ENCODE data around the gene TMX1.

Gene TMX1, protein sequence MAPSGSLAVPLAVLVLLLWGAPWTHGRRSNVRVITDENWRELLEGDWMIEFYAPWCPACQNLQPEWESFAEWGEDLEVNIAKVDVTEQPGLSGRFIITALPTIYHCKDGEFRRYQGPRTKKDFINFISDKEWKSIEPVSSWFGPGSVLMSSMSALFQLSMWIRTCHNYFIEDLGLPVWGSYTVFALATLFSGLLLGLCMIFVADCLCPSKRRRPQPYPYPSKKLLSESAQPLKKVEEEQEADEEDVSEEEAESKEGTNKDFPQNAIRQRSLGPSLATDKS

DNA sequence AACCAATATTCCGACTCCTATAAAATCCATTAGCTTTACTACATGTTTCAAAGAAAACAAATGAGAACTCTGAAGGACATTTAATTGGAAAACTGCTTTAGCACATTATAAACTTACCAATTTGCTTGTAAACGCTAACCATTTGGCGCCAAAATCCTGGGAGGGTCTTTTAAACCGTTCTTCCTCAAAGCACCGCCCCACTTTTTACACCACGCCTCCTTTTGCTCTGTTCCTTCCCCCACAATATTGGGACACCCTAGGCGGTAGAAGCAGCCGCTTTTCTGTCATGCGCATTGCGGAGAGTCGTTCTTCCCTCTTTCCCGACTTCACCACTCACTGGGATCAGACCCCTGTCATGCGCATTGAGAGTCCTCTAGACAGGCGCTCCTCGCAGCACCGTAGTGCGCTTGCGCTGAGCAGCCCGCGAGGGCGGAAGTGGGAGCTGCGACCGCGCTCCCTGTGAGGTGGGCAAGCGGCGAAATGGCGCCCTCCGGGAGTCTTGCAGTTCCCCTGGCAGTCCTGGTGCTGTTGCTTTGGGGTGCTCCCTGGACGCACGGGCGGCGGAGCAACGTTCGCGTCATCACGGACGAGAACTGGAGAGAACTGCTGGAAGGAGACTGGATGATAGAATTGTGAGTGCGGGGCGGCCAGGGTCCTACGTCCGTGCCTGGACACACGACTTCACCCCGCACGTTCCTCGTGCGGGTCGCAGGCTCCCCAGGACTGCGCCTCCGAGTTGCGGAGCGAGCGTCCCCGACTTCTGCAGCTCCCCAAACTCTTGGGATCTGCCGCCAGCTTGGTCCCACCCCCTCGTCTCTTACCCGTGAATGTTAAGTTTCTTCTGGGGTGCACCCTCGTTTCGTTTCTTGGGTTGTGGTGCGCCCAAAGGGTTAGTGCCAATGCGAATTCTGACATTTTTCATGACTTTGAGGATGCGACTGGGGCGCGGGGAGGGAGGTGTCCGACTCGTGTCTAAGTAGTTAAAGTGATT is at the start of gene TMX1:
TSS of gene TMX1 (plus strand) at position 435 of the 991 bp plus-strand sequence. CDS start at position 481, 46 bp downstream.
- Mint-ChIP-seq H3K36me3 (peaks cover under 1% of the 10 kb centered on the region), H3K4me1 (peaks cover 19% of the 10 kb centered on the region), H3K4me3 (no peak within 1 kb of the TSS), H3K27ac (no peak within 1 kb of the TSS), H3K27me3 (no peaks in the 10 kb centered on the region), H3K9me3 (no peaks in the 10 kb centered on the region)
- ATAC-seq (ENCODE audit: low read depth) (peak; percentile 86), DNase-seq (ENCODE audit: low spot score in 2 of 2) (peak; percentile 67 to 71)

DNA sequence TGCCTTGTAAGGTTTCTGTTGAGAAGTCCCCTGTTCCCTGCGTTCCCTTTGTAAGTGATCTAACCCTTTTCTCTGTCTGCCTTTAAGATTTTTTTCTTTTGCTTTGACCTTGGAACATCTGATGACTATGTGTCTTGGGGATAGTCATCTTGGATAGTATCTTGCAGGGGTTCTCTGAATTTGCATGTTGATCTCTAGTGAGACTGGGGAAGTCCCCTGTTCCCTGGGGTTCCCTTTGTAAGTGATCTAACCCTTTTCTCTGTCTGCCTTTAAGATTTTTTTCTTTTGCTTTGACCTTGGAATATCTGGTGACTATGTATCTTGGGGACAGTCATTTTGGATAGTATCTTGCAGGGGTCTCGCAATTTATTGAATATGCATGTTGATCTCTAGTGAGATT is 38.2 kb upstream of the TMX1 start:
- no peaks in the 10 kb centered on the region for H3K9me3 Mint-ChIP-seq
- ATAC-seq (ENCODE audit: low read depth) (peak; percentile 86), DNase-seq (ENCODE audit: low spot score in 2 of 2) (peak in 1 of 2 donors; percentile 8)
- no peaks in the 10 kb centered on the region for H3K27me3 Mint-ChIP-seq
- peaks cover 23% of the 10 kb centered on the region for H3K4me1 Mint-ChIP-seq
- H3K27ac Mint-ChIP-seq: no peak overlapping the region
- no peak overlapping the region for H3K4me3 Mint-ChIP-seq
- H3K36me3 Mint-ChIP-seq: no peaks in the 10 kb centered on the region

- no peak overlapping the region for H3K4me3 Mint-ChIP-seq
- no peaks in the 10 kb centered on the region for H3K36me3 Mint-ChIP-seq
- H3K4me1 Mint-ChIP-seq: peaks cover 23% of the 10 kb centered on the region
- no peaks in the 10 kb centered on the region for H3K9me3 Mint-ChIP-seq
- H3K27ac Mint-ChIP-seq: no peak overlapping the region
- ATAC-seq (ENCODE audit: low read depth): peak; percentile 62
- peaks cover 5% of the 10 kb centered on the region for H3K27me3 Mint-ChIP-seq
- peak; percentile 22 to 35 for DNase-seq (ENCODE audit: low spot score in 2 of 2)
Observed at GRCh38 chr14:51202914-51203665, 37.0 kb upstream of the TMX1 start.

DNA sequence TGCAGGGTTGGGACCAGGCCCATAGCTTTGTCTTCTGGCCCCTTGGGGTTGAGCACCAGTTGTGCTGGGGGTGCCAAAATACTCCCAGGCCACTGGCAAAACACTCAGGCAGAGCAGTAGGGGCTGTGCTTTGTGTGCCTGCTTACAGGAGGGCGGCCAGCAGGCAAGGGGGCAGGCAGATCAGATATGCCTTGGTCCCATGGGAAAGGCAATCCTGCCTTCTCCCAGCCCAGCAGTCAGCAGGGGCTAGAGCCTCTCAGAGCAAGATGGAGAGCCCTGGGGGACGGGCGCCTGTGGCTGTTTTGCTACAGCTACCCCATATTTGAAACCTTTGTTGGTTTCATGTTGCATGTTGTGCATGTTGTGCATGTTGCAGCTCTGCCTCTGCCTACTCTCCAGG is 36.2 kb upstream of the TMX1 start:
- Mint-ChIP-seq H3K4me1 (peaks cover 23% of the 10 kb centered on the region), H3K4me3 (no peak overlapping the region), H3K36me3 (no peaks in the 10 kb centered on the region), H3K27me3 (peaks cover 5% of the 10 kb centered on the region), H3K27ac (no peak overlapping the region), H3K9me3 (no peaks in the 10 kb centered on the region)
- no peak for DNase-seq (ENCODE audit: low spot score in 2 of 2)
- no peak for ATAC-seq (ENCODE audit: low read depth)

GRCh38 chr14:51205486-51205885 is 34.6 kb upstream of the TMX1 start:
- no peak for DNase-seq (ENCODE audit: low spot score in 2 of 2)
- no peaks in the 10 kb centered on the region for H3K9me3 Mint-ChIP-seq
- no peak overlapping the region for H3K4me3 Mint-ChIP-seq
- H3K4me1 Mint-ChIP-seq: peaks cover 23% of the 10 kb centered on the region
- no peak overlapping the region for H3K27ac Mint-ChIP-seq
- peaks cover 5% of the 10 kb centered on the region for H3K27me3 Mint-ChIP-seq
- no peaks in the 10 kb centered on the region for H3K36me3 Mint-ChIP-seq
- ATAC-seq (ENCODE audit: low read depth): no peak

DNA sequence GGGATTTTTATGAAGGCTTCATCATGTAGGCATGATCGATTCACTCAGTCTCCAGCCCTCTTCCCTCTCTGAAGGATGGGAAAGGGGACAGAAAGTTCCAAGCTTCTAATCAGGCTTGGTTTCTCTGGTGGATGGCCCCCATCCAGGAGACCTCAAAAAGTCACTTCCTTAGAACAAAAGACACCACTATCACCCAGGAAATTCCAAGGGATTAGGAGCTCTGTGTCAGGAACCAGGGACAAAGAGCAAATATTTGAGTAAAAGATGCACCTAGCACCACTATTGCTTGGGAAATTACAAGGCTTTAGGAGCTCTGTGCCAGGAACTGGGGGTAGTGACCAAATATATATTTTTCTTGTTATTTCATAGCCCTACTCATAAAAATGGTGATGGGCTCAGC is 33.6 kb upstream of the TMX1 start:
- DNase-seq (ENCODE audit: low spot score in 2 of 2) (no peak), ATAC-seq (ENCODE audit: low read depth) (no peak)
- H3K4me3 Mint-ChIP-seq: no peak overlapping the region
- peaks cover 20% of the 10 kb centered on the region for H3K4me1 Mint-ChIP-seq
- H3K27ac Mint-ChIP-seq: no peak overlapping the region
- no peaks in the 10 kb centered on the region for H3K36me3 Mint-ChIP-seq
- H3K9me3 Mint-ChIP-seq: no peaks in the 10 kb centered on the region
- H3K27me3 Mint-ChIP-seq: peaks cover 5% of the 10 kb centered on the region

DNA sequence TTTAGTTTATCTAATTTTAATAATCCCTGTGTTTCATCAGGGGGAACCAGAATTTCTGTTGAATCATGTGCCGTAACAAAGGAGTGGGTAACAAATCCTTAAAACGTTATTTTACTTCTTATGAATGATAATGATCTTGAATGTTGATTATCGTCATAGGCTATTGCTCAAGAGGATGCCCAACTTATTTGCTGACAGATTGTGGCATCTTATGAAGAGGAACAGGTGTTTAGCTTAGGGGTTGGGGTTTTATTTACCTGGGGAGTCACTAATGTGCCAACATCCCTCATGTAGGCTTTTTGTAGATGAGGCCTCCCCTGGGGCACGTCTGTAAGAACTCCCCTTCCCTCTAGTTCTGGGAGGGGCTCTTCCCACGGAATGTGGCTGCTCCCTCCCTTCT is 32.4 kb upstream of the TMX1 start:
- no peak overlapping the region for H3K27ac Mint-ChIP-seq
- H3K27me3 Mint-ChIP-seq: peaks cover 5% of the 10 kb centered on the region
- no peaks in the 10 kb centered on the region for H3K9me3 Mint-ChIP-seq
- no peak overlapping the region for H3K4me3 Mint-ChIP-seq
- H3K4me1 Mint-ChIP-seq: peaks cover 11% of the 10 kb centered on the region
- no peak for DNase-seq (ENCODE audit: low spot score in 2 of 2)
- H3K36me3 Mint-ChIP-seq: no peaks in the 10 kb centered on the region
- ATAC-seq (ENCODE audit: low read depth): no peak

DNA sequence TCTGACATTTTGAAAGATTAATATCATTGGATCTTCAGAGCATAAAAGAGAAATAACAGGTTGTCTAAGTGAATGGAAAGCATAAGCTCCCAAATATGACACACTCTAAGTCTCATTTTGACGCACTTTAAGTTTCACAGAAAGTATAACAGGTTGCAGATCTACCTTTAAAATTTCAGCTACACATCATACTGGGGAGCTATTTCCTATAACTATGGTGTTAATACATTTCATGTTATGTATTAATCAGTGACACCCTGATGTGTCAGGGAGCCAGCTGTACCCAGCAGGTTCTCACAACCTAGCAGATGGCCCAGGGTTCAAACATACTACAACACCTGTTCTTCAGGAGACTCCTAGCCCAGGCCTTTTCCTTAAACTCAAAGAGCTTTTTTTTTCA is 31.1 kb upstream of the TMX1 start:
- Mint-ChIP-seq H3K27ac (no peak overlapping the region), H3K27me3 (peaks cover 5% of the 10 kb centered on the region), H3K4me1 (no peaks in the 10 kb centered on the region), H3K4me3 (no peak overlapping the region), H3K36me3 (no peaks in the 10 kb centered on the region), H3K9me3 (no peaks in the 10 kb centered on the region)
- DNase-seq (ENCODE audit: low spot score in 2 of 2): no peak
- no peak for ATAC-seq (ENCODE audit: low read depth)

GRCh38 chr14:51209457-51209856 is 30.6 kb upstream of the TMX1 start:
- DNase-seq (ENCODE audit: low spot score in 2 of 2): no peak
- Mint-ChIP-seq H3K36me3 (no peaks in the 10 kb centered on the region), H3K4me1 (no peaks in the 10 kb centered on the region), H3K9me3 (no peaks in the 10 kb centered on the region), H3K27me3 (peaks cover 5% of the 10 kb centered on the region), H3K4me3 (no peak overlapping the region), H3K27ac (no peak overlapping the region)
- no peak for ATAC-seq (ENCODE audit: low read depth)

DNA sequence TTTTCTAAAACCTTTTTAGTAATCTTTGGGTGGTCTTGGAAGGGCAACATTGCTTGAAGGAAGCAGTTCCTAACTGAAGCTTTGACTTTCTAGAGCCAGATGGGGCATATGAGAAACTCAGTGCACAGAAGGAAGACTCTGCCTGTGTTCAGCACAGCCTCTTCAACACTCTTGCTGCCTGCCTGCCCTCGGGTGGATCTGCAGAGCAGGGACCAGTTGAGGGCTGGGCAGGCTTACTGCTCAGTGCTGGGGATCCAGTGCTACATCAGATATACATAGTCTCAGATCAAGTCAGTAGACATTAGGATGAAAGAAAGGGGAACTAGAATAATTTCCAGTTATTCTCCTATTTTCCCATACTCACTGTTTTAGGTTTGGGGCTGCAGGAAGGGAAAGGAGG is 29.5 kb upstream of the TMX1 start:
- ATAC-seq (ENCODE audit: low read depth): no peak
- Mint-ChIP-seq H3K4me1 (no peaks in the 10 kb centered on the region), H3K4me3 (no peak overlapping the region), H3K36me3 (no peaks in the 10 kb centered on the region), H3K9me3 (no peaks in the 10 kb centered on the region), H3K27ac (no peak overlapping the region), H3K27me3 (peaks cover 5% of the 10 kb centered on the region)
- no peak for DNase-seq (ENCODE audit: low spot score in 2 of 2)

DNA sequence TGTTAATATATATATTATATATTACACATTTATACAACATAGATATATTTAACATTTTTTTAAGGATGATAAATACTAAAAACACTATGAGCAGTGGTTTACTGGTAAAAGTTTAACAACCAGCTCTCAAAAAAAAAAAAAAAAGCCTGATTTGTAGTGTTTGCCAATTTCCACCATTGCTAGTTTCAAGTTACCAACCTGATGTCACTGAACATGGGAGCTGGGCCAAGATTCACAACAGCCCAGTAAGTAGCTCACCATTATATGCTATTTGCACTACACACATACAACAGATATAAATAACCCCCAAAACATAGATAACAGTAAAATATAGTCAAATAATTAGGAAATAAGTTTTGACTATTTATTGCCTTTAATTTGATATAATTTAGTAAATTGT is 28.9 kb upstream of the TMX1 start:
- Mint-ChIP-seq H3K4me3 (no peak overlapping the region), H3K9me3 (no peaks in the 10 kb centered on the region), H3K36me3 (no peaks in the 10 kb centered on the region), H3K27me3 (peaks cover 5% of the 10 kb centered on the region), H3K27ac (no peak overlapping the region), H3K4me1 (no peaks in the 10 kb centered on the region)
- DNase-seq (ENCODE audit: low spot score in 2 of 2) (no peak), ATAC-seq (ENCODE audit: low read depth) (no peak)

GRCh38 chr14:51216602-51217001 is 23.4 kb upstream of the TMX1 start:
- no peak overlapping the region for H3K4me3 Mint-ChIP-seq
- no peak overlapping the region for H3K27ac Mint-ChIP-seq
- no peaks in the 10 kb centered on the region for H3K4me1 Mint-ChIP-seq
- H3K27me3 Mint-ChIP-seq: no peaks in the 10 kb centered on the region
- no peaks in the 10 kb centered on the region for H3K9me3 Mint-ChIP-seq
- DNase-seq (ENCODE audit: low spot score in 2 of 2): no peak
- H3K36me3 Mint-ChIP-seq: no peaks in the 10 kb centered on the region
- ATAC-seq (ENCODE audit: low read depth): no peak

DNA sequence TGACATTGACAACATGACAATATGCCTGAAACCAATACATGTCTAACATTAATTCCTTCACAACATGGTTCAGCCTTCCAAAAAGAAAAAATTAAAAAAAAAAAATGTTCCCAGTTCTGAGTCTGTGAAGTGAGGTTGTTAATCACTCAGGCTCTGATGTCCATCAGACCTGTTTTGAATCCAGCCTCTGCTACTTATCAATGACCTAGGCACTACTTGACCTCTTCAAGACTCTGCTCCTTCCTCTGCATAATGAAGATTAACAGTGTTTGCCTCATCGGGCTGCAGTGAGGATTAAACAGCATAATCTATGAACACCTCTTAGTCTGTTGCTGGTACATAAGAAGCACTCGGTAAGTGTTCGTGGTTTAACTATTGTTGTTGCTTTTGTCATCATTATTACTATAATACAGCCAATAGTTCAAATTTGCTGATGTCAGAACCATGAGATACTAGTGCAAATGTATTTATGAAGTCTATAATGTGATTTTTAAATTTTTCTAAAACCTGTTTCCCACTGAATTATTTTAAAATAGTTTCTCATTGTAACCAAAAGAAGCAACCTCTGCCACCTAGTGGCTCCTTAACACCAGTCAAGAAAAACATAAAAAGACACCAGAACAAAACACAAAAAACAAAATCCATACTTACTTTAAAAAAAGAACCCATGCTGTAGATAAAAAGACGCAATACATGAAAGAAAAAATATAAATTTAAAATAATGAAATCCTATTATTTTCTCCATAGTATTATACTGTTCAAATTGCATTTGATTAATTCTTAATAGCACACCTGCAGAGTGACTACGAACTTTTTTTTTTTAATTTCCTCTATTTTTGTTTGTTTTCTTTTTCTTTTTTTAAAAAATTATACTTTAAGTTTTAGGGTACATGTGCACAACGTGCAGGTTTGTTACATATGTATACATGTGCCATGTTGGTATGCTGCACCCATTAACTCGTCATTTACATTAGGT is 20.3 kb upstream of the TMX1 start:
- Mint-ChIP-seq H3K4me3 (no peak overlapping the region), H3K27me3 (no peaks in the 10 kb centered on the region), H3K4me1 (no peaks in the 10 kb centered on the region), H3K36me3 (peaks cover 6% of the 10 kb centered on the region), H3K9me3 (peaks cover 4% of the 10 kb centered on the region), H3K27ac (no peak overlapping the region)
- ATAC-seq (ENCODE audit: low read depth) (no peak), DNase-seq (ENCODE audit: low spot score in 2 of 2) (no peak)
